SK-N-SH (cell line): Measurements from ENCODE around the gene TCP11L1. TPM values are rescaled to one million over a fixed set of nuclear protein-coding genes. Genes with fewer than 3 reads are reported as not detected.

Source experiments
- CTCF ChIA-PET: fragments of 300-600, 350-600 bp; formaldehyde crosslinking; extraction: SDS; loops from one replicate; lab custom pipeline; 2021; lab: Yijun Ruan, JAX
- POLR2A ChIA-PET: fragments of 350-600 bp; sonication (Branson Sonifier 250); formaldehyde crosslinking; extraction: SDS; loops from one replicate; lab custom pipeline; 2020; ENCODE audit warnings: antibody characterized with exemption, inconsistent platforms; lab: Yijun Ruan, JAX
- DNase-seq: peaks from one replicate; pipeline ENCODE4 v3.0.0; 2012
- H2AFZ ChIP-seq: fragments of 200-600 bp; sonication (generic); 2 replicates; pipeline ENCODE4 v1.8.1; 2016; ENCODE audit warnings: antibody characterized with exemption, mild to moderate bottlenecking, low read depth
- H3F3A ChIP-seq: fragments of 200-600 bp; sonication (generic); replicated peaks from 2 replicates; pipeline ENCODE3; 2016; ENCODE audit warnings: antibody characterized with exemption, mild to moderate bottlenecking; ENCODE audit not compliant: insufficient read depth
- H3K27ac ChIP-seq, 2 experiments: fragments of 200-500 bp in 1 of 2; fragments of 200-600 bp in 1 of 2; sonication (Bioruptor generic) in 1 of 2; sonication (generic), shearing (Covaris generic) in 1 of 2; 2 replicates each; pipeline versions ENCODE4 v1.5.1 to v1.6.1; 2014 to 2016; ENCODE audit warnings: low read depth in 2 of 2, inconsistent platforms in 1 of 2, low read length in 1 of 2, mild to moderate bottlenecking in 1 of 2, mixed read lengths in 1 of 2
- H3K27me3 ChIP-seq: fragments of 200-600 bp; sonication (generic), shearing (Covaris generic); 2 replicates; pipeline ENCODE4 v1.6.1; 2016; ENCODE audit warnings: mixed run types; ENCODE audit not compliant: insufficient read depth
- H3K36me3 ChIP-seq, 2 experiments: fragments of 200-500 bp in 1 of 2; fragments of 200-600 bp in 1 of 2; sonication (Bioruptor generic) in 1 of 2; sonication (generic) in 1 of 2; replicated peaks in 1 of 2; 2 replicates each; pipeline versions ENCODE3 to v1.5.1; 2014 to 2016; ENCODE audit warnings: low read length in 1 of 2, mild to moderate bottlenecking in 1 of 2; ENCODE audit not compliant: insufficient read depth in 2 of 2, control insufficient read depth in 1 of 2
- H3K4me1 ChIP-seq, 2 experiments: fragments of 200-500 bp in 1 of 2; fragments of 200-600 bp in 1 of 2; sonication (Bioruptor generic) in 1 of 2; sonication (generic), shearing (Covaris generic) in 1 of 2; 2 replicates each; pipeline versions ENCODE4 v1.5.1 to v1.6.1; 2014 to 2016; ENCODE audit warnings: low read depth in 1 of 2, low read length in 1 of 2, mixed run types in 1 of 2; ENCODE audit not compliant: insufficient read depth in 2 of 2, control insufficient read depth in 1 of 2
- H3K4me2 ChIP-seq: fragments of 200-600 bp; sonication (generic), shearing (Covaris generic); 2 replicates; pipeline ENCODE4 v1.6.1; 2017; ENCODE audit warnings: mixed run types
- H3K4me3 ChIP-seq, 2 experiments: fragments of 200-500 bp in 1 of 2; fragments of 200-600 bp in 1 of 2; sonication (Bioruptor generic) in 1 of 2; sonication (generic), shearing (Covaris generic) in 1 of 2; 2 replicates each; pipeline versions ENCODE4 v1.5.1 to v1.8.1; 2014 to 2016; ENCODE audit warnings: low read depth in 2 of 2, inconsistent platforms in 1 of 2, low read length in 1 of 2, mild to moderate bottlenecking in 1 of 2, mixed read lengths in 1 of 2, moderate library complexity in 1 of 2
- H3K79me2 ChIP-seq: fragments of 200-600 bp; sonication (generic); 2 replicates; pipeline ENCODE4 v1.8.1; 2017; ENCODE audit warnings: mild to moderate bottlenecking; ENCODE audit not compliant: insufficient read depth
- H3K9ac ChIP-seq: fragments of 200-600 bp; sonication (generic); 2 replicates; pipeline ENCODE4 v1.6.1; 2017; ENCODE audit warnings: mixed run types
- H3K9me2 ChIP-seq: fragments of 200-600 bp; sonication (generic); 2 replicates; pipeline ENCODE4 v1.6.1; 2017; ENCODE audit warnings: mixed run types
- H3K9me3 ChIP-seq: fragments of 200-600 bp; sonication (generic); 2 replicates; pipeline ENCODE4 v1.6.1; 2017; ENCODE audit warnings: mixed run types, mild to moderate bottlenecking, moderate library complexity
- H4K20me1 ChIP-seq: fragments of 200-600 bp; sonication (generic); 2 replicates; pipeline ENCODE4 v1.6.1; 2017; ENCODE audit warnings: mild to moderate bottlenecking, mixed run types; ENCODE audit not compliant: insufficient read depth
- CHD2 ChIP-seq: fragments of 150-350 bp; IDR thresholded peaks from 2 replicates; pipeline ENCODE4 v1.6.1; 2018; ENCODE audit warnings: low read length; ENCODE audit not compliant: partially characterized antibody
- EP300 ChIP-seq, 2 experiments: IDR thresholded peaks; 2 replicates each; pipeline versions ENCODE4 v1.4.0 to v1.6.1; 2012; ENCODE audit warnings: borderline replicate concordance in 1 of 2, low read depth in 1 of 2, low read length in 1 of 2
- EZH2phosphoT487 ChIP-seq: fragments of 200-600 bp; sonication (generic); IDR thresholded peaks from 2 replicates; pipeline ENCODE4 v1.6.1; 2017; ENCODE audit warnings: low read depth, mixed run types, mild to moderate bottlenecking, antibody characterized with exemption, moderate library complexity, borderline replicate concordance
- FOSL2 ChIP-seq: IDR thresholded peaks from 2 replicates; pipeline ENCODE4 v1.4.0; 2012; ENCODE audit warnings: low read depth, mild to moderate bottlenecking, moderate library complexity, borderline replicate concordance
- FOXJ3 ChIP-seq: sonication (generic); formaldehyde crosslinking; IDR thresholded peaks from 2 replicates; pipeline ENCODE4 v1.5.1; 2020; ENCODE audit warnings: mild to moderate bottlenecking, missing genetic modification reagents
- FOXM1 ChIP-seq: IDR thresholded peaks from 2 replicates; pipeline ENCODE4 v1.4.0; 2012; ENCODE audit warnings: low read depth, mild to moderate bottlenecking
- GABPA ChIP-seq: IDR thresholded peaks from 2 replicates; pipeline ENCODE4 v1.4.0; 2012; ENCODE audit warnings: low read depth, mild to moderate bottlenecking
- GATA2 ChIP-seq: sonication (generic); formaldehyde crosslinking; IDR thresholded peaks from 2 replicates; pipeline ENCODE4 v1.5.0; 2020; ENCODE audit warnings: mild to moderate bottlenecking, missing genetic modification reagents
- JUND ChIP-seq: IDR thresholded peaks from 2 replicates; pipeline ENCODE4 v1.4.0; 2012
- MAX ChIP-seq: IDR thresholded peaks from 2 replicates; pipeline ENCODE4 v1.4.0; 2012; ENCODE audit warnings: low read depth
- MEF2A ChIP-seq: IDR thresholded peaks from 2 replicates; pipeline ENCODE4 v1.4.0; 2012; ENCODE audit warnings: low read depth, borderline replicate concordance
- MXI1 ChIP-seq: IDR thresholded peaks from 2 replicates; pipeline ENCODE4 v1.6.1; 2012; ENCODE audit warnings: mild to moderate bottlenecking, low read depth, low read length, improper control_type of control experiment
- NFIC ChIP-seq: IDR thresholded peaks from 2 replicates; pipeline ENCODE4 v1.4.0; 2012; ENCODE audit warnings: borderline replicate concordance
- NRF1 ChIP-seq: IDR thresholded peaks from 2 replicates; pipeline ENCODE4 v1.6.1; 2012; ENCODE audit warnings: low read depth, mild to moderate bottlenecking, low read length
- PBX3 ChIP-seq: IDR thresholded peaks from 2 replicates; pipeline ENCODE4; 2012
- POLR2AphosphoS5 ChIP-seq: IDR thresholded peaks from 2 replicates; pipeline ENCODE4 v1.6.1; 2012; ENCODE audit warnings: low read depth, low read length
- RFX5 ChIP-seq: IDR thresholded peaks from 2 replicates; pipeline ENCODE4 v1.6.1; 2012; ENCODE audit warnings: mild to moderate bottlenecking, improper control_type of control experiment, low read length
- RXRA ChIP-seq: IDR thresholded peaks from 2 replicates; pipeline ENCODE4 v1.4.0; 2012; ENCODE audit warnings: low read depth, mild to moderate bottlenecking, borderline replicate concordance
- SMC3 ChIP-seq: IDR thresholded peaks from 2 replicates; pipeline ENCODE4 v1.6.1; 2012; ENCODE audit warnings: low read depth, low read length, improper control_type of control experiment
- TAF1 ChIP-seq: IDR thresholded peaks from 2 replicates; pipeline ENCODE4 v1.6.1; 2012; ENCODE audit warnings: low read depth, mild to moderate bottlenecking, low read length, moderate library complexity, borderline replicate concordance
- TCF12 ChIP-seq: IDR thresholded peaks from 2 replicates; pipeline ENCODE4 v1.4.0; 2012
- TEAD4 ChIP-seq: IDR thresholded peaks from 2 replicates; pipeline ENCODE4 v1.4.0; 2012; ENCODE audit warnings: mild to moderate bottlenecking, borderline replicate concordance; ENCODE audit not compliant: insufficient read depth
- USF1 ChIP-seq: IDR thresholded peaks from 2 replicates; pipeline ENCODE4 v1.4.0; 2012; ENCODE audit warnings: low read depth, borderline replicate concordance
- USF2 ChIP-seq: fragments of 150-350 bp; IDR thresholded peaks from 2 replicates; pipeline ENCODE4 v1.6.1; 2017; ENCODE audit warnings: antibody characterized with exemption, low read length, low read depth, borderline replicate concordance
- YY1 ChIP-seq: IDR thresholded peaks from 2 replicates; pipeline ENCODE4 v1.4.0; 2012; ENCODE audit warnings: low read depth, mild to moderate bottlenecking
- WGBS: methylation state at CpG from one replicate; pipeline ENCODE4 v1.1.6; 2017; ENCODE audit warnings: low lambda C conversion rate; 5-methylcytosine and 5-hydroxymethylcytosine counted together
- polyA plus RNA-seq, 3 experiments: library from polyadenylated mRNA; depleted of rRNA; stranded (reverse); fragments of >200 nt; gene quantifications; 2 replicates each; pipeline ENCODE4 v1.2.3, GENCODE V29; 2012
- TF ChIP-seq, protein P1 (sequence below): fragments of 150-350 bp; IDR thresholded peaks from 2 replicates; pipeline ENCODE4 v1.6.1; 2016; ENCODE audit warnings: mild to moderate bottlenecking, low read depth, low read length
- TF ChIP-seq, protein P2 (sequence below): IDR thresholded peaks from 2 replicates; pipeline ENCODE4 v1.6.1; 2012; ENCODE audit warnings: mild to moderate bottlenecking, low read depth, low read length, moderate library complexity

The TCP11L1 gene
- polyA plus RNA-seq, 1 of the 3 experiments (the other 2 are of a cell fraction): 12.7 TPM

DNA sequence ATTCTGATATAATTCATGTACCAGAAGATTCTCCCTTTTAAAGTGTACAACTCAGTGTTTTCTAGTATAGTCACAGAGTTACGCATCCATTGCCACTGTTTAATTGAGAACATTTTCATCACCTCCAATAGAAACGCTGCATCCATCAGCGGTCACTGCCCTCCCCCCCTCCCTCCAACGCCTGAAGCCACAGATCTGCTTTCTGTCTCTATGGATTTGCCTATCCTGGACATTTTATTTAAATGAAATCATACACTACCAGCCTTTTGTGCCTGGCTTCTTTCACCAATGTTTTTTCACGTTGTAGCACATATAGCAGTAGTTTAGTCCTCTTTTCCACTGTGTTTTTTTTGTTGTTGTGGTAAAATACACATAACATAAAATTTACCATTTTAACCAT, 22.8 kb downstream of the TCP11L1 start:
- Histone ChIP-seq H3K4me3 (no peak overlapping the region), H3K9me3 (no peaks in the 10 kb centered on the region), H3K27me3 (no peaks in the 10 kb centered on the region), H3F3A (peaks cover 24% of the 10 kb centered on the region), H3K4me1 (peaks cover 15 to 72% of the 10 kb centered on the region in 2 experiments), H2AFZ (peak overlapping the region; percentile 35; the same call in 1 of the 2 replicates), H3K9ac (peak overlapping the region; percentile 43), H3K4me2 (0 out of 2 replicates have a peak overlapping the region, but pooled peaks have one; percentile 14), H3K79me2 (no peaks in the 10 kb centered on the region), H4K20me1 (no peaks in the 10 kb centered on the region), H3K9me2 (no peaks in the 10 kb centered on the region), H3K27ac (peak overlapping the region; percentile 78 to 80), H3K36me3 (peaks cover 30 to 43% of the 10 kb centered on the region in 2 experiments)
- POLR2A ChIA-PET: no interaction called here
- WGBS: 15% methylated on average over 5 of the region's 5 CpGs
- DNase-seq: peak; percentile 70
- CTCF ChIA-PET: interaction anchor here (5.1 kb wide), 1 partner anchor 7 kb away, joined by 36 read pairs; no protein-coding TSS in a partner anchor
- no peak for TF ChIP-seq GABPA
- TF ChIP-seq MEF2A: no peak
- peak; percentile 89 for TF ChIP-seq TCF12
- TF ChIP-seq FOXJ3 (CRISPR knock-in tag): no peak
- TF ChIP-seq GATA2 (CRISPR knock-in tag): peak; percentile 10; the same call in 1 of the 2 replicates
- TF ChIP-seq NRF1: no peak
- TF ChIP-seq FOSL2: no peak
- TF ChIP-seq EP300 (IDR thresholded peaks at IDR 0.05; ENCODE audit: borderline replicate concordance in 1 of 2, low read depth in 1 of 2, low read length in 1 of 2): peak in 1 of 2 experiments; percentile 67; a peak in 3 of 4 replicates
- TF ChIP-seq RFX5: no peak
- peak; percentile 60 for TF ChIP-seq CHD2
- TF ChIP-seq TAF1: no peak
- TF ChIP-seq, protein P1, sequence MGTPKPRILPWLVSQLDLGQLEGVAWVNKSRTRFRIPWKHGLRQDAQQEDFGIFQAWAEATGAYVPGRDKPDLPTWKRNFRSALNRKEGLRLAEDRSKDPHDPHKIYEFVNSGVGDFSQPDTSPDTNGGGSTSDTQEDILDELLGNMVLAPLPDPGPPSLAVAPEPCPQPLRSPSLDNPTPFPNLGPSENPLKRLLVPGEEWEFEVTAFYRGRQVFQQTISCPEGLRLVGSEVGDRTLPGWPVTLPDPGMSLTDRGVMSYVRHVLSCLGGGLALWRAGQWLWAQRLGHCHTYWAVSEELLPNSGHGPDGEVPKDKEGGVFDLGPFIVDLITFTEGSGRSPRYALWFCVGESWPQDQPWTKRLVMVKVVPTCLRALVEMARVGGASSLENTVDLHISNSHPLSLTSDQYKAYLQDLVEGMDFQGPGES: no peak
- no peak for TF ChIP-seq MAX
- no peak for TF ChIP-seq MXI1
- TF ChIP-seq, protein P2, sequence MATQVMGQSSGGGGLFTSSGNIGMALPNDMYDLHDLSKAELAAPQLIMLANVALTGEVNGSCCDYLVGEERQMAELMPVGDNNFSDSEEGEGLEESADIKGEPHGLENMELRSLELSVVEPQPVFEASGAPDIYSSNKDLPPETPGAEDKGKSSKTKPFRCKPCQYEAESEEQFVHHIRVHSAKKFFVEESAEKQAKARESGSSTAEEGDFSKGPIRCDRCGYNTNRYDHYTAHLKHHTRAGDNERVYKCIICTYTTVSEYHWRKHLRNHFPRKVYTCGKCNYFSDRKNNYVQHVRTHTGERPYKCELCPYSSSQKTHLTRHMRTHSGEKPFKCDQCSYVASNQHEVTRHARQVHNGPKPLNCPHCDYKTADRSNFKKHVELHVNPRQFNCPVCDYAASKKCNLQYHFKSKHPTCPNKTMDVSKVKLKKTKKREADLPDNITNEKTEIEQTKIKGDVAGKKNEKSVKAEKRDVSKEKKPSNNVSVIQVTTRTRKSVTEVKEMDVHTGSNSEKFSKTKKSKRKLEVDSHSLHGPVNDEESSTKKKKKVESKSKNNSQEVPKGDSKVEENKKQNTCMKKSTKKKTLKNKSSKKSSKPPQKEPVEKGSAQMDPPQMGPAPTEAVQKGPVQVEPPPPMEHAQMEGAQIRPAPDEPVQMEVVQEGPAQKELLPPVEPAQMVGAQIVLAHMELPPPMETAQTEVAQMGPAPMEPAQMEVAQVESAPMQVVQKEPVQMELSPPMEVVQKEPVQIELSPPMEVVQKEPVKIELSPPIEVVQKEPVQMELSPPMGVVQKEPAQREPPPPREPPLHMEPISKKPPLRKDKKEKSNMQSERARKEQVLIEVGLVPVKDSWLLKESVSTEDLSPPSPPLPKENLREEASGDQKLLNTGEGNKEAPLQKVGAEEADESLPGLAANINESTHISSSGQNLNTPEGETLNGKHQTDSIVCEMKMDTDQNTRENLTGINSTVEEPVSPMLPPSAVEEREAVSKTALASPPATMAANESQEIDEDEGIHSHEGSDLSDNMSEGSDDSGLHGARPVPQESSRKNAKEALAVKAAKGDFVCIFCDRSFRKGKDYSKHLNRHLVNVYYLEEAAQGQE: no peak
- TF ChIP-seq USF2: no peak
- TF ChIP-seq TEAD4: no peak
- no peak for TF ChIP-seq FOXM1
- no peak for TF ChIP-seq SMC3
- TF ChIP-seq EZH2phosphoT487: no peak
- TF ChIP-seq NFIC: peak; percentile 12; the same call in 1 of the 2 replicates
- peak; percentile 39; the same call in 1 of the 2 replicates for TF ChIP-seq POLR2AphosphoS5
- no peak for TF ChIP-seq YY1
- TF ChIP-seq JUND: peak; percentile 36; the same call in 1 of the 2 replicates
- TF ChIP-seq PBX3: peak; percentile 81
- no peak for TF ChIP-seq USF1
- TF ChIP-seq RXRA: no peak
